Natural killer cell (primary cell): ENCODE data around the gene GATAD2A. TPM values are rescaled to one million over a fixed set of nuclear protein-coding genes. Genes with fewer than 3 reads are reported as not detected.

Experiments used
- ATAC-seq, 3 donors: fragments of 150-1000 bp in 2 of 3; fragments of 200-7000 bp in 1 of 3; cut with Tn5 transposase; 1 replicate in 1 of 3; 2 replicates in 2 of 3; pipeline ENCODE4 v1.10.0; 2021; ENCODE audit warnings: mild to moderate bottlenecking in 2 of 3, moderate library complexity in 2 of 3
- DNase-seq, 2 donors: peaks; one replicate each; pipeline versions ENCODE4 v3.0.0 to v3.0.0-alpha.2; 2013 to 2021; ENCODE audit warnings: mixed read lengths in 1 of 2
- H3K27ac ChIP-seq: one replicate; pipeline ENCODE4 v1.5.1; 2013; ENCODE audit warnings: mild to moderate bottlenecking, low read length
- H3K27me3 ChIP-seq: one replicate; pipeline ENCODE4 v1.6.1; 2013; ENCODE audit warnings: low read length; ENCODE audit not compliant: control insufficient read depth, insufficient read depth
- H3K36me3 ChIP-seq: one replicate; pipeline ENCODE4 v1.6.1; 2013; ENCODE audit warnings: low read length; ENCODE audit not compliant: control insufficient read depth, insufficient read depth
- H3K4me1 ChIP-seq: one replicate; pipeline ENCODE4 v1.6.1; 2013; ENCODE audit warnings: low read length; ENCODE audit not compliant: control insufficient read depth, insufficient read depth
- H3K4me3 ChIP-seq: one replicate; pipeline ENCODE4 v1.5.1; 2013; ENCODE audit warnings: low read length
- H3K9me3 ChIP-seq: one replicate; pipeline ENCODE4 v1.6.1; 2013; ENCODE audit warnings: low read length; ENCODE audit not compliant: control insufficient read depth, insufficient read depth
- H3K27ac Mint-ChIP-seq, 2 donors: one replicate each; pipeline ENCODE4 v1.8.0; 2022; ENCODE audit warnings: mild to moderate bottlenecking in 2 of 2, mixed read lengths in 2 of 2, moderate library complexity in 1 of 2
- H3K27me3 Mint-ChIP-seq, 2 donors: one replicate each; pipeline ENCODE4 v1.8.0; 2022; ENCODE audit warnings: low read depth in 2 of 2, mixed read lengths in 2 of 2
- H3K36me3 Mint-ChIP-seq: one replicate; pipeline ENCODE4 v1.8.0; 2022; ENCODE audit warnings: mixed read lengths
- H3K4me1 Mint-ChIP-seq, 2 donors: one replicate each; pipeline ENCODE4 v1.8.0; 2022; ENCODE audit warnings: mixed read lengths in 2 of 2
- H3K4me3 Mint-ChIP-seq: one replicate; pipeline ENCODE4 v1.8.0; 2022; ENCODE audit warnings: mild to moderate bottlenecking, moderate library complexity, mixed read lengths
- H3K9me3 Mint-ChIP-seq, 2 donors: one replicate each; pipeline ENCODE4 v1.8.0; 2022; ENCODE audit warnings: mixed read lengths in 2 of 2
- WGBS: methylation state at CpG from one replicate; pipeline ENCODE4 v1.1.7; 2013; ENCODE audit warnings: missing lambda C conversion rate; ENCODE audit not compliant: insufficient coverage; 5-methylcytosine and 5-hydroxymethylcytosine counted together
- intact Hi-C: fragments of 100-400 bp; cut with micrococcal nuclease; formaldehyde crosslinking; loops from one replicate; pipeline ENCODE4 v1.14.2; 2022
- total RNA-seq, 4 donors: library from RNA; stranded (reverse); fragments of 120-200 nt in 1 of 4; gene quantifications; one replicate each; pipeline versions ENCODE4 v1.2.3 to v1.2.4, GENCODE V29; 2013 to 2022
- TF ChIP-seq, protein P1 (sequence below): fragments of 200-600 bp; IDR thresholded peaks from one replicate; pipeline ENCODE4 v1.8.0; 2022; ENCODE audit warnings: antibody characterized with exemption

Gene GATAD2A
- total RNA-seq, 3 donors from 2014 or later (not counting 1 experiment from before 2014, with no cell fraction given), result 209 to 232 (median 230) TPM

DNA sequence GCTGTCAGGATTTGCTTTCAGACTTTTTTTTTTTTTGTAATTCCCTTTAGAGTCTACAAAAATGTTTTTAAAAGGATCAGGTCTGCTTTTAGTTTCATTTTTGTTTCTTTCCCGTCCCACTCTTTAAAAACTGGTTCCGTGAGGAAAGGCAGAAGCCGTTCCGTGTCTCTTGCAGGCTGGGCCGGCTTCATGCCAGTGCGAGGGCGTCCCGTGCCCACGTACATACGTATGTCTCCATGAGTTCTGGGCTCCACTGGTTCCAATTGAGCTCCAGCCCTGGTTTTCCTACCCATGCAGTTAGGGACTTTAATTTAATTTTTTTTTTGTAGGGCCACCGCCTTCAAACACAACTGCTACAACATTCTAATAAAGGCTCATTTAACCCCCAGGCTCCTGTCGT is 101.1 kb downstream of the GATAD2A start:
- TF ChIP-seq, protein P1, sequence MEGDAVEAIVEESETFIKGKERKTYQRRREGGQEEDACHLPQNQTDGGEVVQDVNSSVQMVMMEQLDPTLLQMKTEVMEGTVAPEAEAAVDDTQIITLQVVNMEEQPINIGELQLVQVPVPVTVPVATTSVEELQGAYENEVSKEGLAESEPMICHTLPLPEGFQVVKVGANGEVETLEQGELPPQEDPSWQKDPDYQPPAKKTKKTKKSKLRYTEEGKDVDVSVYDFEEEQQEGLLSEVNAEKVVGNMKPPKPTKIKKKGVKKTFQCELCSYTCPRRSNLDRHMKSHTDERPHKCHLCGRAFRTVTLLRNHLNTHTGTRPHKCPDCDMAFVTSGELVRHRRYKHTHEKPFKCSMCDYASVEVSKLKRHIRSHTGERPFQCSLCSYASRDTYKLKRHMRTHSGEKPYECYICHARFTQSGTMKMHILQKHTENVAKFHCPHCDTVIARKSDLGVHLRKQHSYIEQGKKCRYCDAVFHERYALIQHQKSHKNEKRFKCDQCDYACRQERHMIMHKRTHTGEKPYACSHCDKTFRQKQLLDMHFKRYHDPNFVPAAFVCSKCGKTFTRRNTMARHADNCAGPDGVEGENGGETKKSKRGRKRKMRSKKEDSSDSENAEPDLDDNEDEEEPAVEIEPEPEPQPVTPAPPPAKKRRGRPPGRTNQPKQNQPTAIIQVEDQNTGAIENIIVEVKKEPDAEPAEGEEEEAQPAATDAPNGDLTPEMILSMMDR, result no peak
- H3K9me3 ChIP-seq, result no peaks in the 10 kb centered on the region
- peaks cover 0 to 5% of the 10 kb centered on the region in 2 donors for H3K4me1 Mint-ChIP-seq
- peak overlapping the region in 1 of 2 donors; percentile 59 for H3K27ac Mint-ChIP-seq
- intact Hi-C loops, result no loop called here
- H3K27ac ChIP-seq, result no peak overlapping the region
- no peaks in the 10 kb centered on the region for H3K4me1 ChIP-seq
- no peaks in the 10 kb centered on the region for H3K9me3 Mint-ChIP-seq
- H3K4me3 Mint-ChIP-seq, result no peak overlapping the region
- no peak overlapping the region for H3K4me3 ChIP-seq
- WGBS, result 97% methylated on average over 12 of the region's 12 CpGs
- no peaks in the 10 kb centered on the region for H3K27me3 ChIP-seq
- peaks cover 62% of the 10 kb centered on the region for H3K36me3 ChIP-seq
- no peaks in the 10 kb centered on the region for H3K27me3 Mint-ChIP-seq
- no peak for ATAC-seq
- no peaks in the 10 kb centered on the region for H3K36me3 Mint-ChIP-seq
- no peak for DNase-seq

DNA sequence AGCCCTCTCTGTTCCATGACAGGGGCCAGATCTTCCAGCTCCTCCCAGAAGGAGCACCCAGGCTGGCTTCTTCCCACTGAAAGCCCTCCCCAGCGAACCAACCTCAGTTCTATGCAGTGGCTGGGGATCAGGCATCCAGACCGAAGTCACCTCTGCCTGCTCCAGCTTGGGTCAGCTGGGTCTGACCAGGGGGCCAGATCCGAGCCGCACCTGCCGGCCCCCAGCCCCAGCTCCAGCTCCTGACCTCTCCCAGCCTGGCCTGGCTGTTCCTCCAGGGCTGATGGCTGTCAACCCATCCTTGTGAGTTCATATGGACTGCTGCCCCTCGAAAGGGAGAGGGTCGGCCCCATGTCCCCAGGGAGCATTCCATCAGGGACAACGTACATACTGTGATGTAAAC is 101.9 kb downstream of the GATAD2A start:
- Histone ChIP-seq H3K27me3 (no peaks in the 10 kb centered on the region), H3K27ac (no peak overlapping the region), H3K4me1 (no peaks in the 10 kb centered on the region), H3K4me3 (no peak overlapping the region), H3K36me3 (peaks cover 54% of the 10 kb centered on the region), H3K9me3 (no peaks in the 10 kb centered on the region)
- ATAC-seq (no peak), DNase-seq (no peak)
- H3K36me3 Mint-ChIP-seq, result no peaks in the 10 kb centered on the region
- intact Hi-C loops, result no loop called here
- TF ChIP-seq, protein P1, result no peak
- H3K4me3 Mint-ChIP-seq, result no peak overlapping the region
- peak overlapping the region in 1 of 2 donors; percentile 23 for H3K27ac Mint-ChIP-seq
- no peaks in the 10 kb centered on the region for H3K9me3 Mint-ChIP-seq
- H3K27me3 Mint-ChIP-seq, result no peaks in the 10 kb centered on the region
- H3K4me1 Mint-ChIP-seq, result peaks cover 0 to 5% of the 10 kb centered on the region in 2 donors
- 97% methylated on average over 8 of the region's 8 CpGs for WGBS

DNA sequence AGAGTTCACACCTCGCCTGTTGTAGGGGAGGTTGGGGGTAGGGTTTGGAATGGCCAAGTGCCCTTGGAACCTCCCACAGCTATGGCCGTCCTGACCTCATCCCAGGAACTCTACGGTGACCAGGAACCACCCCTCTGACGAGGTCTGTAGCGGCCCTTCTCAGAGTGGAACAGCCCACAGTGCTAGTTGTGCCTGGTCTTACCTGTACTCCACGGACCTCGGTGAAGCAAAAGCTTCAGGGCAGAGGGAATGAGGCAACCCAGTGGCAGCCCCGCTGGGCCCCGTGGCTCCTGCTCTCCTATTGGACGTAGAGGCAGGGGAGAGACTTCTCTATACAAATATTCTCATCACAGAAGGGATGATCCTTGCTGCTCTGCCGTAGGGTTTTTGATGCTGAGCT is 102.7 kb downstream of the GATAD2A start:
- WGBS, result 89% methylated on average over 11 of the region's 11 CpGs
- intact Hi-C loops, result no loop called here
- no peak overlapping the region for H3K4me3 ChIP-seq
- peaks cover 0 to under 1% of the 10 kb centered on the region in 2 donors for H3K4me1 Mint-ChIP-seq
- H3K27ac Mint-ChIP-seq, result peak overlapping the region; percentile 54 to 69
- H3K27me3 ChIP-seq, result no peaks in the 10 kb centered on the region
- no peak overlapping the region for H3K27ac ChIP-seq
- TF ChIP-seq, protein P1, result no peak
- H3K4me3 Mint-ChIP-seq, result no peak overlapping the region
- ATAC-seq, result no peak
- no peaks in the 10 kb centered on the region for H3K27me3 Mint-ChIP-seq
- peaks cover 46% of the 10 kb centered on the region for H3K36me3 ChIP-seq
- no peak for DNase-seq
- no peaks in the 10 kb centered on the region for H3K36me3 Mint-ChIP-seq
- no peaks in the 10 kb centered on the region for H3K4me1 ChIP-seq
- no peaks in the 10 kb centered on the region for H3K9me3 ChIP-seq
- H3K9me3 Mint-ChIP-seq, result no peaks in the 10 kb centered on the region

DNA sequence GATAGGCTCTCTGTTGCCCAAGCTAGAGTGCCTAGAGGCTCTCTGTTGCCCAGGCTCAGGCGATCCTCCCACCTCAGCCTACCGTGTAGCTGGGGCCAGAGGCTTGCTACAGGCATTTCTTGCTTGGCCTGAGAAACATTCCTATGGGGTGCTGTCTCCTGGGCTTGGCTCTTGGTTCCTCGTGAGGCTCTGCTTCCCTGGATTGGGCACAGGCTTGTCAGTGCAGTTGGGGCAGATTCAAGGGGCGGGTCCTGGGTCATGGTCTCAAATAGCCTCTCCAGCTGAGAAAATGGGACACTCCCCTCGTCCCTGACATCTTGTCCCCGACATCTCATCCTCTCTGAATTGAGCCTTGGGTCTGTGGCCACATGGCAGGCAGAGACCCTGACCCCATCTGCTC is 105.0 kb downstream of the GATAD2A start:
- H3K36me3 ChIP-seq, result peaks cover 25% of the 10 kb centered on the region
- Mint-ChIP-seq H3K4me3 (no peak overlapping the region), H3K36me3 (no peaks in the 10 kb centered on the region), H3K27me3 (no peaks in the 10 kb centered on the region), H3K27ac (peak overlapping the region in 1 of 2 donors; percentile 43), H3K4me1 (no peaks in the 10 kb centered on the region), H3K9me3 (no peaks in the 10 kb centered on the region)
- no peaks in the 10 kb centered on the region for H3K27me3 ChIP-seq
- 74% methylated on average over 6 of the region's 6 CpGs for WGBS
- peaks cover 8% of the 10 kb centered on the region for H3K4me1 ChIP-seq
- ATAC-seq, result no peak
- no peak overlapping the region for H3K4me3 ChIP-seq
- DNase-seq, result no peak
- intact Hi-C loops, result no loop called here
- no peaks in the 10 kb centered on the region for H3K9me3 ChIP-seq
- TF ChIP-seq, protein P1, result no peak
- no peak overlapping the region for H3K27ac ChIP-seq
